ENCODE data around the gene HOXD11.

Gene HOXD11

GRCh38 chr2:176074919-176075425 lies 32.1 kb upstream of the HOXD11 start:
- Histone ChIP-seq H3K27ac (ENCODE audit: low read depth, low read length, severe bottlenecking) (no peak overlapping the region), H3K4me3 (ENCODE audit: extremely low read depth, insufficient read depth, low read length, poor library complexity, severe bottlenecking) (no peak overlapping the region), H3K4me1 (ENCODE audit: control insufficient read depth, insufficient read depth, low read length, poor library complexity, severe bottlenecking) (no peaks in the 10 kb centered on the region), H3K36me3 (ENCODE audit: control insufficient read depth, insufficient read depth, low read length) (no peaks in the 10 kb centered on the region), H3K9me3 (ENCODE audit: control insufficient read depth, low read length) (no peaks in the 10 kb centered on the region)
- WGBS, 2 experiments (ENCODE audit: insufficient coverage in 2 of 2), result 53 to 79% methylated on average over 3 to 4 of the region's 7 CpGs

- H3K36me3 ChIP-seq (ENCODE audit: control insufficient read depth, insufficient read depth, low read length), result no peaks in the 10 kb centered on the region
- no peak overlapping the region for H3K4me3 ChIP-seq (ENCODE audit: extremely low read depth, insufficient read depth, low read length, poor library complexity, severe bottlenecking)
- WGBS, 2 experiments (ENCODE audit: insufficient coverage in 2 of 2), result 23 to 27% methylated on average over 7 to 12 of the region's 15 CpGs
- H3K9me3 ChIP-seq (ENCODE audit: control insufficient read depth, low read length), result no peaks in the 10 kb centered on the region
- no peak overlapping the region for H3K27ac ChIP-seq (ENCODE audit: low read depth, low read length, severe bottlenecking)
- H3K4me1 ChIP-seq (ENCODE audit: control insufficient read depth, insufficient read depth, low read length, poor library complexity, severe bottlenecking), result no peaks in the 10 kb centered on the region
These were observed 31.6 kb upstream of the HOXD11 start for GRCh38 chr2:176075481-176075880.

GRCh38 chr2:176076063-176076462 lies 31.0 kb upstream of the HOXD11 start:
- no peaks in the 10 kb centered on the region for H3K4me1 ChIP-seq (ENCODE audit: control insufficient read depth, insufficient read depth, low read length, poor library complexity, severe bottlenecking)
- H3K27ac ChIP-seq (ENCODE audit: low read depth, low read length, severe bottlenecking), result no peak overlapping the region
- WGBS, 2 experiments (ENCODE audit: insufficient coverage in 2 of 2), result 55 to 75% methylated on average over 3 to 4 of the region's 7 CpGs
- no peaks in the 10 kb centered on the region for H3K9me3 ChIP-seq (ENCODE audit: control insufficient read depth, low read length)
- no peak overlapping the region for H3K4me3 ChIP-seq (ENCODE audit: extremely low read depth, insufficient read depth, low read length, poor library complexity, severe bottlenecking)
- H3K36me3 ChIP-seq (ENCODE audit: control insufficient read depth, insufficient read depth, low read length), result no peaks in the 10 kb centered on the region

GRCh38 chr2:176076796-176077195 lies 30.3 kb upstream of the HOXD11 start:
- Histone ChIP-seq H3K27ac (ENCODE audit: low read depth, low read length, severe bottlenecking) (no peak overlapping the region), H3K4me3 (ENCODE audit: extremely low read depth, insufficient read depth, low read length, poor library complexity, severe bottlenecking) (no peak overlapping the region), H3K36me3 (ENCODE audit: control insufficient read depth, insufficient read depth, low read length) (no peaks in the 10 kb centered on the region), H3K4me1 (ENCODE audit: control insufficient read depth, insufficient read depth, low read length, poor library complexity, severe bottlenecking) (no peaks in the 10 kb centered on the region), H3K9me3 (ENCODE audit: control insufficient read depth, low read length) (no peaks in the 10 kb centered on the region)
- WGBS, 2 experiments (ENCODE audit: insufficient coverage in 2 of 2), result 80% methylated on average over 2 of the region's 2 CpGs; no CpG with 5 or more reads in 1 of the 2 experiments

- Histone ChIP-seq H3K4me3 (ENCODE audit: extremely low read depth, insufficient read depth, low read length, poor library complexity, severe bottlenecking) (peak overlapping the region; percentile 25), H3K27ac (ENCODE audit: low read depth, low read length, severe bottlenecking) (no peak overlapping the region), H3K9me3 (ENCODE audit: control insufficient read depth, low read length) (no peaks in the 10 kb centered on the region), H3K36me3 (ENCODE audit: control insufficient read depth, insufficient read depth, low read length) (no peaks in the 10 kb centered on the region), H3K4me1 (ENCODE audit: control insufficient read depth, insufficient read depth, low read length, poor library complexity, severe bottlenecking) (peaks cover 3% of the 10 kb centered on the region)
- 7 to 11% methylated on average over 19 to 20 of the region's 25 CpGs for WGBS, 2 experiments (ENCODE audit: insufficient coverage in 2 of 2)
These were observed 28.4 kb upstream of the HOXD11 start for GRCh38 chr2:176078541-176079284.

- H3K9me3 ChIP-seq (ENCODE audit: control insufficient read depth, low read length), result no peaks in the 10 kb centered on the region
- 0 to 1% methylated on average over 15 to 25 of the region's 30 CpGs for WGBS, 2 experiments (ENCODE audit: insufficient coverage in 2 of 2)
- H3K36me3 ChIP-seq (ENCODE audit: control insufficient read depth, insufficient read depth, low read length), result no peaks in the 10 kb centered on the region
- H3K4me1 ChIP-seq (ENCODE audit: control insufficient read depth, insufficient read depth, low read length, poor library complexity, severe bottlenecking), result peaks cover 3% of the 10 kb centered on the region
- H3K4me3 ChIP-seq (ENCODE audit: extremely low read depth, insufficient read depth, low read length, poor library complexity, severe bottlenecking), result peak overlapping the region; percentile 25
- H3K27ac ChIP-seq (ENCODE audit: low read depth, low read length, severe bottlenecking), result no peak overlapping the region
These were observed 27.7 kb upstream of the HOXD11 start for GRCh38 chr2:176079285-176079830.

GRCh38 chr2:176079831-176080539 lies 27.1 kb upstream of the HOXD11 start:
- 0 to 1% methylated on average over 49 to 60 of the region's 86 CpGs for WGBS, 2 experiments (ENCODE audit: insufficient coverage in 2 of 2)
- Histone ChIP-seq H3K4me3 (ENCODE audit: extremely low read depth, insufficient read depth, low read length, poor library complexity, severe bottlenecking) (peak overlapping the region; percentile 25), H3K27ac (ENCODE audit: low read depth, low read length, severe bottlenecking) (no peak overlapping the region), H3K4me1 (ENCODE audit: control insufficient read depth, insufficient read depth, low read length, poor library complexity, severe bottlenecking) (peaks cover 9% of the 10 kb centered on the region), H3K36me3 (ENCODE audit: control insufficient read depth, insufficient read depth, low read length) (no peaks in the 10 kb centered on the region), H3K9me3 (ENCODE audit: control insufficient read depth, low read length) (no peaks in the 10 kb centered on the region)

GRCh38 chr2:176080540-176081375 lies 26.3 kb upstream of the HOXD11 start:
- H3K36me3 ChIP-seq (ENCODE audit: control insufficient read depth, insufficient read depth, low read length), result no peaks in the 10 kb centered on the region
- H3K27ac ChIP-seq (ENCODE audit: low read depth, low read length, severe bottlenecking), result no peak overlapping the region
- peaks cover 13% of the 10 kb centered on the region for H3K4me1 ChIP-seq (ENCODE audit: control insufficient read depth, insufficient read depth, low read length, poor library complexity, severe bottlenecking)
- H3K9me3 ChIP-seq (ENCODE audit: control insufficient read depth, low read length), result no peaks in the 10 kb centered on the region
- H3K4me3 ChIP-seq (ENCODE audit: extremely low read depth, insufficient read depth, low read length, poor library complexity, severe bottlenecking), result peak overlapping the region; percentile 21
- 1% methylated on average over 42 to 56 of the region's 68 CpGs for WGBS, 2 experiments (ENCODE audit: insufficient coverage in 2 of 2)

- H3K9me3 ChIP-seq (ENCODE audit: control insufficient read depth, low read length), result no peaks in the 10 kb centered on the region
- no peak overlapping the region for H3K4me3 ChIP-seq (ENCODE audit: extremely low read depth, insufficient read depth, low read length, poor library complexity, severe bottlenecking)
- H3K36me3 ChIP-seq (ENCODE audit: control insufficient read depth, insufficient read depth, low read length), result no peaks in the 10 kb centered on the region
- WGBS, 2 experiments (ENCODE audit: insufficient coverage in 2 of 2), result 6 to 10% methylated on average over 3 to 5 of the region's 17 CpGs
- H3K4me1 ChIP-seq (ENCODE audit: control insufficient read depth, insufficient read depth, low read length, poor library complexity, severe bottlenecking), result peaks cover 16% of the 10 kb centered on the region
- H3K27ac ChIP-seq (ENCODE audit: low read depth, low read length, severe bottlenecking), result no peak overlapping the region
These were observed 25.7 kb upstream of the HOXD11 start for GRCh38 chr2:176081376-176081836.

- Histone ChIP-seq H3K36me3 (ENCODE audit: control insufficient read depth, insufficient read depth, low read length) (no peaks in the 10 kb centered on the region), H3K9me3 (ENCODE audit: control insufficient read depth, low read length) (no peaks in the 10 kb centered on the region), H3K27ac (ENCODE audit: low read depth, low read length, severe bottlenecking) (no peak overlapping the region), H3K4me1 (ENCODE audit: control insufficient read depth, insufficient read depth, low read length, poor library complexity, severe bottlenecking) (peaks cover 16% of the 10 kb centered on the region), H3K4me3 (ENCODE audit: extremely low read depth, insufficient read depth, low read length, poor library complexity, severe bottlenecking) (no peak overlapping the region)
- 0 to 1% methylated on average over 58 to 61 of the region's 62 CpGs for WGBS, 2 experiments (ENCODE audit: insufficient coverage in 2 of 2)
These were observed 25.1 kb upstream of the HOXD11 start for GRCh38 chr2:176081837-176082524.

All from mesodermal cell (in vitro differentiated cells).